Femur (tissue), 1 donor: ENCODE data around the gene DDX1.
"Not testable (repeated sequence)": the region's sequence is repeated elsewhere in the genome, so short reads cannot be mapped to it uniquely, and the experiment has no call there.

Experiments used
- DNase-seq: peaks from one replicate; pipeline ENCODE4 v3.0.0-alpha.2; 2017

DDX1 gene

GRCh38 chr2:15678909-15679308, 87.2 kb downstream of the DDX1 start:
- no peak for DNase-seq

DNA sequence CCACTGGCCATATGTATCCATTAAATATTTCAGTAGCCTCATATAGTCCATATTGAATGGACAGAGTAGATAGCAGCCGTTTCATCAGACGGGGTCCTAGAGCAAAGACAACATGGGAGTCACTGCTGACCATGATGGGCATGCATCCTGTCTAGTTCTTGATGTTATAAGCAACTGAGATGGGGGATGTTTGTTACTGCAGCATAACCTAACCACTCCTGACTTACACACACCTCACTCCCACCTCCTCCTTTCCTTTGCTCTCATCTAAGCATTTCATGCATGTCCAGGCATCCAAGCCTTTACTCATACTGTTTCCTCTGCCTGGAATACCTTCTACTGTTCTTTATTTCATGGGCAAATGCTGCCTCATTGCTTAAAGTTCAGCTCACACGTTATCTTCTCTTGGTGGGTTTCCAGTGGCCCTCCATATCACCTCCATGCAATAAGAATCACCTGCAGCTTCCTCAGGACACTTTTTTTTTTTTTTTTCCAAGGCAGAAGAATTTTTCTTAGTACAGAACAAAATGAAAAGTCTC, 87.8 kb downstream of the DDX1 start:
- DNase-seq, result no peak

- not testable (repeated sequence) for DNase-seq
These were observed 88.5 kb downstream of the DDX1 start for GRCh38 chr2:15680132-15680531.
